Left lung (tissue), 10 donors: ENCODE measurements around the gene ZNF419. TPM values are rescaled to one million over a fixed set of nuclear protein-coding genes. Genes with fewer than 3 reads are reported as not detected.
A peak's percentile ranks its signal among the peaks of the same experiment; 100 is the strongest.
"Not testable (repeated sequence)": the region's sequence is repeated elsewhere in the genome, so short reads cannot be mapped to it uniquely, and the experiment has no call there.

ENCODE experiments used
- ATAC-seq: fragments of 200-7000 bp; cut with Tn5 transposase; one replicate; pipeline ENCODE4 v1.9.1; 2020; ENCODE audit warnings: moderate library complexity
- DNase-seq, 4 donors: peaks; one replicate each; pipeline ENCODE4 v3.0.0-alpha.2; 2013 to 2020
- H3K27ac ChIP-seq, 2 donors: fragments of 200-600 bp; sonication (generic) in 1 of 2; one replicate each; pipeline versions ENCODE4 v1.5.0 to v1.8.0; 2020 to 2021
- H3K27me3 ChIP-seq, 2 donors: fragments of 200-600 bp; sonication (generic) in 1 of 2; one replicate each; pipeline versions ENCODE4 v1.5.0 to v1.8.0; 2020 to 2021
- H3K36me3 ChIP-seq, 2 donors: fragments of 200-600 bp; sonication (generic) in 1 of 2; one replicate each; pipeline versions ENCODE4 v1.5.0 to v1.8.0; 2020 to 2021
- H3K4me1 ChIP-seq, 2 donors: fragments of 200-600 bp; one replicate each; pipeline ENCODE4 v1.8.0; 2021
- H3K4me3 ChIP-seq, 2 donors: fragments of 200-600 bp; sonication (generic) in 1 of 2; one replicate each; pipeline versions ENCODE4 v1.5.0 to v1.8.0; 2020 to 2021; ENCODE audit warnings: mild to moderate bottlenecking in 1 of 2
- H3K9me3 ChIP-seq, 2 donors: fragments of 200-600 bp; sonication (generic) in 1 of 2; one replicate each; pipeline versions ENCODE4 v1.5.0 to v1.8.0; 2020 to 2021
- CTCF ChIP-seq, 2 donors: fragments of 200-600 bp; sonication (generic) in 1 of 2; IDR thresholded peaks; one replicate each; pipeline versions ENCODE4 v1.5.0 to v1.8.0; 2021; ENCODE audit warnings: antibody characterized with exemption in 2 of 2
- intact Hi-C, 2 donors: fragments of 100-400 bp; cut with DNase I; formaldehyde crosslinking; loops; one replicate each; pipeline versions ENCODE4 v1.11.2 to v1.14.2; 2022
- polyA plus RNA-seq, 6 donors: library from polyadenylated mRNA; unstranded; fragments of 120-200 nt; gene quantifications; one replicate each; pipeline ENCODE4 v1.2.1, GENCODE V29; 2013; ENCODE audit not compliant: insufficient read length in 6 of 6
- total RNA-seq, 2 donors: library from RNA; stranded (reverse); fragmentation: NEBNext Ultra II Directional; extraction: Animal tissue kit (Norgen Biotek cat#: 25700); gene quantifications; one replicate each; pipeline ENCODE4 v1.2.1, GENCODE V29; 2021
- donor health status: DM: no; HTN: yes; CAD: no.
- donor health status: DM: no; HTN: no; CAD: no.

The ZNF419 gene
- total and polyA plus RNA-seq, 8 donors: 9.8 to 34.0 (median 22.7) TPM

- DNase-seq (no peak), ATAC-seq (no peak)
- intact Hi-C loops: no loop called here
- H3K4me3 ChIP-seq: no peak overlapping the region
- peaks cover 0 to 60% of the 10 kb centered on the region in 2 donors for H3K36me3 ChIP-seq
- no peak overlapping the region for H3K27ac ChIP-seq
- H3K27me3 ChIP-seq: no peaks in the 10 kb centered on the region
- H3K9me3 ChIP-seq: peaks cover 0 to 100% of the 10 kb centered on the region in 2 donors
- H3K4me1 ChIP-seq: no peaks in the 10 kb centered on the region
- no peak for TF ChIP-seq CTCF (IDR thresholded peaks at IDR 0.05)
Measured at GRCh38 chr19:57512845-57513244, 25.3 kb downstream of the ZNF419 start.

DNA sequence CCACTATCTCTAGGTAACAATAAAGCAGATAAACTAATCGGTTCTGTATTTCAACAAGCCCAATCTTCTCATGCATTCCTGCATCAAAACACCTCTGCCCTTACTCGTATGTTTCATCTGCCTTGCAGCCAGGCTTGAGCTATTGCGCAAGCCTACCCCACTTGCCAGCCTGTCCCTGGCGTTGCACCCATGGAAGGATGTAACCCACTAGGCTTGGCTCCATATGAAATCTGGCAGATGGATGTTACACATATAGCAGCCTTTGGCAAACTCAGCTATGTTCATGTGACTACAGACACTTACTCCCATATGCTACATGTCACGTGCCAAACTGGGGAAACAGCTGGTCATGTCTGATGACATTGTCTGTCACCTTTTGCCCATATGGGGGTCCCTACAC, 27.7 kb downstream of the ZNF419 start:
- Histone ChIP-seq H3K27me3 (no peaks in the 10 kb centered on the region), H3K4me3 (no peak overlapping the region), H3K36me3 (peaks cover 0 to 46% of the 10 kb centered on the region in 2 donors), H3K27ac (no peak overlapping the region), H3K9me3 (peaks cover 0 to 97% of the 10 kb centered on the region in 2 donors), H3K4me1 (no peaks in the 10 kb centered on the region)
- ATAC-seq: no peak
- intact Hi-C loops: no loop called here
- no peak for TF ChIP-seq CTCF (IDR thresholded peaks at IDR 0.05)
- no peak for DNase-seq

DNA sequence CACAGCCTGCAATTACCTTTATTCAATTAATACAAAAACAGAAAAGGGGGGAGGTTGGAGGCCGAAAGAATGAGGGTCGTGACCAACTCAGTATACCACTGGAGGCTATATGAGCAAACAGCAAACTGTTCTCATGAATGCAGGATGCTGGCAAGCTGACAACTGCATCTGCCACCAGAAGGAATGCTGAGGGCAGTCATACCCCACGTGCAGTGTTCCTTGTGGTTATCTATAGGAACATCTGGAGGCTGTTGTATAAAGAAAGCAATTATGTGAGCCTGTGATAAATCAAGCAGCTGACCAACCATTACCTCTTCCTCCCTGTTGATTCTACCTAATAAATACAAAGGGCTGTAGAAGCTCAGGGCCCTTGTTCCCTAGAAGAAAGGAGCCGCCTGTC, 30.5 kb downstream of the ZNF419 start:
- H3K4me3 ChIP-seq, H3K4me1 ChIP-seq, H3K27me3 ChIP-seq, DNase-seq, ATAC-seq, H3K27ac ChIP-seq, intact Hi-C loops: not testable (repeated sequence)
- peaks cover 0 to 40% of the 10 kb centered on the region in 2 donors for H3K36me3 ChIP-seq
- peaks cover 0 to 86% of the 10 kb centered on the region in 2 donors for H3K9me3 ChIP-seq

- no peak for TF ChIP-seq CTCF (IDR thresholded peaks at IDR 0.05)
- peak; percentile 84 to 94 (median 90) for DNase-seq
- Histone ChIP-seq H3K36me3 (peaks cover 0 to 20% of the 10 kb centered on the region in 2 donors), H3K9me3 (peaks cover 0 to 45% of the 10 kb centered on the region in 2 donors), H3K4me1 (peaks cover 9 to 10% of the 10 kb centered on the region in 2 donors), H3K4me3 (peak within 1 kb of the TSS; percentile 78 to 86), H3K27ac (peak within 1 kb of the TSS; percentile 51 to 80), H3K27me3 (no peaks in the 10 kb centered on the region)
- intact Hi-C loops: no loop called here
- peak; percentile 100 for ATAC-seq
Measured at GRCh38 chr19:57527136-57527881, 39.8 kb downstream of the ZNF419 start, which contains the start of gene ZNF549. ZNF549 (plus strand) TSS chr19:57527356; CDS start chr19:57527574, 218 bp downstream.

DNA sequence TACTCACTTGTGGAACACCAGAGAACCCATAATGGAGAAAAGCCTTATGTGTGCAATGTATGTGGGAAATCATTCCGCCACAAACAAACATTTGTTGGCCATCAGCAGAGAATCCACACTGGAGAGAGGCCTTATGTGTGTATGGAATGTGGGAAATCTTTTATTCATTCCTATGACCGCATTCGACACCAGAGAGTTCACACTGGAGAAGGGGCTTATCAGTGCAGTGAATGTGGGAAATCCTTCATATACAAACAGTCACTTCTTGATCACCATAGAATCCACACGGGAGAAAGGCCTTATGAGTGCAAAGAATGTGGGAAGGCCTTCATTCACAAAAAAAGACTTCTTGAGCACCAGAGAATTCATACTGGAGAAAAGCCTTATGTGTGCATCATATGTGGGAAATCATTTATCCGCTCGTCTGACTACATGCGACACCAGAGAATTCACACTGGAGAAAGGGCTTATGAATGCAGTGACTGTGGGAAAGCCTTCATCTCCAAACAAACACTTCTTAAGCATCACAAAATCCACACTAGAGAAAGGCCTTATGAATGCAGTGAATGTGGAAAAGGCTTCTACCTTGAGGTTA, 50.5 kb downstream of the ZNF419 start:
- Histone ChIP-seq H3K36me3 (peaks cover 0 to 100% of the 10 kb centered on the region in 2 donors), H3K27me3 (no peaks in the 10 kb centered on the region), H3K9me3 (peaks cover 11 to 100% of the 10 kb centered on the region in 2 donors)

More for the DNA sequence above, 50.5 kb downstream of the ZNF419 start:
- intact Hi-C loops: no loop called here
- TF ChIP-seq CTCF (IDR thresholded peaks at IDR 0.05): no peak
- H3K27ac ChIP-seq: no peak overlapping the region
- no peak for DNase-seq
- H3K4me1 ChIP-seq: no peaks in the 10 kb centered on the region
- no peak overlapping the region for H3K4me3 ChIP-seq
- ATAC-seq: no peak

Other genes starting within 250 kb of the ZNF419 start
- gene ZNF805, start 247.1 kb upstream of the ZNF419 start, total RNA-seq: 10 to 100 TPM; 12.0 to 13.8 TPM
- 1 to 10 TPM; 6.0 to 8.2 (median 7.0) TPM for gene ZNF805, start 247.1 kb upstream of the ZNF419 start, polyA plus RNA-seq
- gene ZNF460, start 207.3 kb upstream of the ZNF419 start, total RNA-seq: 10 to 100 TPM; 53.5 to 55.3 TPM
- 1 to 10 TPM; 3.7 to 6.9 (median 5.6) TPM for gene ZNF460, start 207.3 kb upstream of the ZNF419 start, polyA plus RNA-seq
- 1 to 10 TPM; 6.6 to 7.2 TPM for gene ZNF543, start 167.3 kb upstream of the ZNF419 start, total RNA-seq
- 10 to 100 TPM in 4 of 6 donors, 1 to 10 TPM in 2; 8.9 to 11.6 (median 10.6) TPM for gene ZNF543, start 167.3 kb upstream of the ZNF419 start, polyA plus RNA-seq
- 1 to 10 TPM; 7.7 to 7.8 TPM for gene ZNF304, start 136.5 kb upstream of the ZNF419 start, total RNA-seq
- gene ZNF304, start 136.5 kb upstream of the ZNF419 start, polyA plus RNA-seq: 10 to 100 TPM; 14.5 to 19.0 (median 17.5) TPM
- 1 to 10 TPM; 8.2 to 8.4 TPM for gene TRAPPC2B, start 124.2 kb upstream of the ZNF419 start, total RNA-seq
- gene TRAPPC2B, start 124.2 kb upstream of the ZNF419 start, polyA plus RNA-seq: 10 to 100 TPM; 10.2 to 16.0 (median 14.3) TPM
- 1 to 10 TPM; 2.3 to 3.0 TPM for gene ZNF547, start 124.2 kb upstream of the ZNF419 start, total RNA-seq
- 1 to 10 TPM; 5.0 to 8.2 (median 6.3) TPM for gene ZNF547, start 124.2 kb upstream of the ZNF419 start, polyA plus RNA-seq
- gene ZNF548, start 97.9 kb upstream of the ZNF419 start, total RNA-seq: 10 to 100 TPM; 13.8 to 17.1 TPM
- gene ZNF548, start 97.9 kb upstream of the ZNF419 start, polyA plus RNA-seq: 10 to 100 TPM; 33.7 to 53.0 (median 42.2) TPM
- gene ZNF17, start 76.6 kb upstream of the ZNF419 start, total RNA-seq: 1 to 10 TPM; 8.9 to 9.3 TPM
- 10 to 100 TPM; 14.1 to 17.6 (median 15.2) TPM for gene ZNF17, start 76.6 kb upstream of the ZNF419 start, polyA plus RNA-seq
- gene ZNF749, start 52.4 kb upstream of the ZNF419 start, total RNA-seq: 10 to 100 TPM; 10.3 to 12.2 TPM
- 10 to 100 TPM; 11.1 to 15.1 (median 13.1) TPM for gene ZNF749, start 52.4 kb upstream of the ZNF419 start, polyA plus RNA-seq
- 1 to 10 TPM in 1 of 2 donors, under 1 TPM in 1; 0.65 to 1.0 TPM for gene VN1R1, start 30.6 kb upstream of the ZNF419 start, total RNA-seq
- 1 to 10 TPM; 3.8 to 5.2 (median 4.2) TPM for gene VN1R1, start 30.6 kb upstream of the ZNF419 start, polyA plus RNA-seq
- 10 to 100 TPM in 1 of 2 donors, 1 to 10 TPM in 1; 9.2 to 12.7 TPM for gene ZNF772, start 10.2 kb upstream of the ZNF419 start, total RNA-seq
- gene ZNF772, start 10.2 kb upstream of the ZNF419 start, polyA plus RNA-seq: 10 to 100 TPM; 14.5 to 19.8 (median 18.2) TPM
- 1 to 10 TPM; 6.4 to 7.2 TPM for gene ZNF773, start 12.2 kb downstream of the ZNF419 start, total RNA-seq
- gene ZNF773, start 12.2 kb downstream of the ZNF419 start, polyA plus RNA-seq: 10 to 100 TPM; 14.3 to 16.2 (median 15.2) TPM
- 1 to 10 TPM; 4.9 to 5.8 TPM for gene ZNF549, start 39.6 kb downstream of the ZNF419 start, total RNA-seq
- gene ZNF549, start 39.6 kb downstream of the ZNF419 start, polyA plus RNA-seq: 10 to 100 TPM; 17.3 to 19.9 (median 18.4) TPM
- 1 to 10 TPM; 7.4 to 7.6 TPM for gene ZNF550, start 72.1 kb downstream of the ZNF419 start, total RNA-seq
- gene ZNF550, start 72.1 kb downstream of the ZNF419 start, polyA plus RNA-seq: 10 to 100 TPM; 18.7 to 29.9 (median 23.2) TPM
- gene ZNF416, start 91.2 kb downstream of the ZNF419 start, total RNA-seq: 1 to 10 TPM; 4.5 TPM
- 1 to 10 TPM; 7.3 to 9.4 (median 7.7) TPM for gene ZNF416, start 91.2 kb downstream of the ZNF419 start, polyA plus RNA-seq
- 1 to 10 TPM; 4.4 to 4.7 TPM for gene ZIK1, start 96.4 kb downstream of the ZNF419 start, total RNA-seq
- 10 to 100 TPM; 15.0 to 23.4 (median 18.4) TPM for gene ZIK1, start 96.4 kb downstream of the ZNF419 start, polyA plus RNA-seq
- 1 to 10 TPM; 2.3 to 3.6 TPM for gene ZNF530, start 112.1 kb downstream of the ZNF419 start, total RNA-seq
- 1 to 10 TPM; 5.8 to 7.6 (median 7.0) TPM for gene ZNF530, start 112.1 kb downstream of the ZNF419 start, polyA plus RNA-seq
- 10 to 100 TPM; 14.7 to 16.8 TPM for gene ZNF134, start 126.5 kb downstream of the ZNF419 start, total RNA-seq
- gene ZNF134, start 126.5 kb downstream of the ZNF419 start, polyA plus RNA-seq: 10 to 100 TPM; 24.9 to 27.7 (median 26.3) TPM
- gene ZNF211, start 145.4 kb downstream of the ZNF419 start, total RNA-seq: 10 to 100 TPM; 12.5 to 15.8 TPM
- 10 to 100 TPM; 37.0 to 49.4 (median 40.9) TPM for gene ZNF211, start 145.4 kb downstream of the ZNF419 start, polyA plus RNA-seq
- gene ZSCAN4, start 181.2 kb downstream of the ZNF419 start, total RNA-seq: under 1 TPM in 1 of 2 donors, not detected in 1; 0.21 TPM
- gene ZSCAN4, start 181.2 kb downstream of the ZNF419 start, polyA plus RNA-seq: under 1 TPM; 0.08 to 0.23 (median 0.17) TPM
- gene ZNF551, start 194.2 kb downstream of the ZNF419 start, total RNA-seq: 1 to 10 TPM; 6.0 to 7.1 TPM
- gene ZNF551, start 194.2 kb downstream of the ZNF419 start, polyA plus RNA-seq: 10 to 100 TPM; 15.9 to 19.9 (median 18.5) TPM
- gene ZNF154, start 221.5 kb downstream of the ZNF419 start, total RNA-seq: 1 to 10 TPM; 7.0 to 8.3 TPM
- gene ZNF154, start 221.5 kb downstream of the ZNF419 start, polyA plus RNA-seq: 10 to 100 TPM; 40.2 to 49.0 (median 43.2) TPM
- 1 to 10 TPM; 7.3 to 9.6 TPM for gene ZNF671, start 239.9 kb downstream of the ZNF419 start, total RNA-seq
- gene ZNF671, start 239.9 kb downstream of the ZNF419 start, polyA plus RNA-seq: 10 to 100 TPM; 20.1 to 26.4 (median 24.6) TPM